Muscle of leg (tissue), 11 donors: Measurements from ENCODE around the gene B3GNT2. TPM values are rescaled to one million over a fixed set of nuclear protein-coding genes. Genes with fewer than 3 reads are reported as not detected.
"Not testable (repeated sequence)": the region's sequence is repeated elsewhere in the genome, so short reads cannot be mapped to it uniquely, and the experiment has no call there.

ENCODE experiments used
- DNase-seq: peaks from one replicate; pipeline ENCODE4 v3.0.0; 2013
- H3K27ac ChIP-seq: one replicate; pipeline ENCODE4 v1.5.1; 2013; ENCODE audit warnings: mild to moderate bottlenecking, low read length, control low read depth
- H3K27me3 ChIP-seq: one replicate; pipeline ENCODE4 v1.6.1; 2013; ENCODE audit warnings: low read length; ENCODE audit not compliant: control insufficient read depth, insufficient read depth
- H3K36me3 ChIP-seq: one replicate; pipeline ENCODE4 v1.6.1; 2013; ENCODE audit warnings: low read length; ENCODE audit not compliant: control insufficient read depth, insufficient read depth
- H3K4me1 ChIP-seq: one replicate; pipeline ENCODE4 v1.6.1; 2013; ENCODE audit warnings: low read length; ENCODE audit not compliant: control insufficient read depth, insufficient read depth
- H3K4me3 ChIP-seq: one replicate; pipeline ENCODE4 v1.5.1; 2013; ENCODE audit warnings: low read length, control low read depth
- H3K9me3 ChIP-seq: replicated peaks from 2 replicates; pipeline ENCODE4 v1.6.1; 2013; ENCODE audit warnings: low read depth, low read length; ENCODE audit not compliant: control insufficient read depth
- WGBS: methylation state at CpG from one replicate; pipeline ENCODE4 v1.1.5; 2013; ENCODE audit warnings: missing lambda C conversion rate; ENCODE audit not compliant: insufficient coverage; 5-methylcytosine and 5-hydroxymethylcytosine counted together
- polyA plus RNA-seq, 8 donors: library from polyadenylated mRNA; unstranded; fragments of 120-200 nt; gene quantifications; one replicate each; pipeline versions ENCODE4 v1.2.1 to v1.2.3, GENCODE V29; 2013; ENCODE audit warnings: inconsistent platforms in 1 of 8, low replicate concordance in 1 of 8; ENCODE audit not compliant: insufficient read length in 8 of 8, insufficient read depth in 1 of 8
- total RNA-seq: library from RNA; stranded (reverse); fragments of 120-200 nt; gene quantifications from one replicate; pipeline ENCODE4 v1.2.4, GENCODE V29; 2013

The B3GNT2 gene
- total and polyA plus RNA-seq, 9 donors, result 7.5 to 11.2 (median 9.0) TPM

GRCh38 chr2:62263076-62263715 is 67.3 kb downstream of the B3GNT2 start:
- WGBS, result 100% methylated on average over 1 of the region's 6 CpGs
- Histone ChIP-seq H3K27ac (no peak overlapping the region), H3K27me3 (no peaks in the 10 kb centered on the region), H3K4me1 (no peaks in the 10 kb centered on the region), H3K36me3 (no peaks in the 10 kb centered on the region), H3K4me3 (no peak overlapping the region), H3K9me3 (no peaks in the 10 kb centered on the region)
- no peak for DNase-seq

- Histone ChIP-seq H3K27ac (no peak overlapping the region), H3K4me1 (no peaks in the 10 kb centered on the region), H3K27me3 (no peaks in the 10 kb centered on the region), H3K4me3 (no peak overlapping the region), H3K9me3 (no peaks in the 10 kb centered on the region), H3K36me3 (no peaks in the 10 kb centered on the region)
- DNase-seq, result no peak
- no CpG with 5 or more reads among the region's 3 CpGs for WGBS
These were observed 68.3 kb downstream of the B3GNT2 start for GRCh38 chr2:62264186-62264585.

- no peaks in the 10 kb centered on the region for H3K36me3 ChIP-seq
- WGBS, result 66% methylated on average over 4 of the region's 4 CpGs
- H3K4me3 ChIP-seq, result no peak overlapping the region
- H3K27me3 ChIP-seq, result no peaks in the 10 kb centered on the region
- peak; percentile 50 for DNase-seq
- H3K27ac ChIP-seq, result no peak overlapping the region
- H3K4me1 ChIP-seq, result no peaks in the 10 kb centered on the region
- H3K9me3 ChIP-seq, result no peaks in the 10 kb centered on the region
These were observed 69.2 kb downstream of the B3GNT2 start for GRCh38 chr2:62265106-62265505.

GRCh38 chr2:62266433-62267038 is 70.6 kb downstream of the B3GNT2 start:
- Histone ChIP-seq H3K9me3 (no peaks in the 10 kb centered on the region), H3K36me3 (no peaks in the 10 kb centered on the region), H3K4me3 (no peak overlapping the region), H3K27me3 (no peaks in the 10 kb centered on the region), H3K27ac (no peak overlapping the region), H3K4me1 (no peaks in the 10 kb centered on the region)
- DNase-seq, result no peak
- WGBS, result 66% methylated on average over 5 of the region's 7 CpGs

- DNase-seq, result peak; percentile 20
- H3K9me3 ChIP-seq, result no peaks in the 10 kb centered on the region
- WGBS, result no CpG with 5 or more reads among the region's 2 CpGs
- H3K4me3 ChIP-seq, result no peak overlapping the region
- no peaks in the 10 kb centered on the region for H3K4me1 ChIP-seq
- H3K36me3 ChIP-seq, result no peaks in the 10 kb centered on the region
- no peak overlapping the region for H3K27ac ChIP-seq
- H3K27me3 ChIP-seq, result no peaks in the 10 kb centered on the region
These were observed 71.8 kb downstream of the B3GNT2 start for GRCh38 chr2:62267696-62268095.

GRCh38 chr2:62268681-62269188 is 72.8 kb downstream of the B3GNT2 start:
- not testable (repeated sequence) for H3K4me1 ChIP-seq, H3K27me3 ChIP-seq, H3K27ac ChIP-seq, H3K36me3 ChIP-seq, H3K4me3 ChIP-seq, DNase-seq, H3K9me3 ChIP-seq
- no CpG with 5 or more reads among the region's 4 CpGs for WGBS

GRCh38 chr2:62270728-62271127 is 74.8 kb downstream of the B3GNT2 start:
- no peak overlapping the region for H3K4me3 ChIP-seq
- H3K36me3 ChIP-seq, result no peaks in the 10 kb centered on the region
- no peaks in the 10 kb centered on the region for H3K4me1 ChIP-seq
- no peak overlapping the region for H3K27ac ChIP-seq
- H3K27me3 ChIP-seq, result no peaks in the 10 kb centered on the region
- peak; percentile 45 for DNase-seq
- no peaks in the 10 kb centered on the region for H3K9me3 ChIP-seq
- WGBS, result no CpG with 5 or more reads among the region's 3 CpGs
